Astrocyte of the hippocampus (primary cell): ENCODE data around the gene DCAF17.
A peak's percentile ranks its signal among the peaks of the same experiment; 100 is the strongest.
"Not testable (repeated sequence)": the region's sequence is repeated elsewhere in the genome, so short reads cannot be mapped to it uniquely, and the experiment has no call there.

Experiments used
- DNase-seq: peaks from one replicate; pipeline ENCODE4 v3.0.0; 2011; ENCODE audit warnings: low read depth, low spot score

DCAF17 gene

DNA sequence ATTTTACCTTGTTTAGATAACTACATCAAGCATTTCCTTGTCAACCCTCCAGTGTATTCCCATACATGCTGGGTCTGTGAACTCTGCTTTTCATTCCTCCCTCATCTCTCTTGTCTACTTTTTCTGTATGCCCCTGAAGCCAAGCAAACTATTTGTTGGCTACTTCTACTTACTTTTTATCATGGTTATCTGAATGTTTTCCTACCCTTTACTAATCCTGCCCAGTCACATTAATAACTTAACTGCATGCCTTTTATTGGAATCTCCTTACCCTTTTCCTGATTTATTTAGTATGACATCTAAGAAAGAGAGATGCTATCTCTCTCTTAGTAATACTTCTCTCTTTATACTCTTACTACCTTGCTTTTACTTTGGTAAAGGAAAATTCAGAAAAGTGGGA, 17.0 kb downstream of the DCAF17 start:
- no peak for DNase-seq

DNA sequence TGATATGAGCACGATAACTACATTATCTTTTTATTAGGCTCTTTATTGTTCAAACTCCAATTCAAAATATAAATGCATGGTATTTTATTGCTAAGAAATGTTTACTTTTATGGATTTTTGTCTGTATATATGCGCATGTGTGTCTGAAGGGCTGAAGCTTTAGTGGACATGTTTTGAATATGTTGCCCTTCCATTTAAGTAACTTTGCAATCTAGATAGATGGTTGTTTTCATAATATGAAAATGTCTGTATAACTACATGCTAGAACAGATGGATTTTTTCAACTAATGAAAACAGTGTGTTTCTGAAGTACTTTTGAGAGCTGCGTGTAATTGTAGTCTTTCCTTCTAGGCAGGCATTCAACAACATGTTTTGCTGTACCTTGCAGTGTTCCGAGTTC, 18.7 kb downstream of the DCAF17 start:
- DNase-seq = no peak

DNA sequence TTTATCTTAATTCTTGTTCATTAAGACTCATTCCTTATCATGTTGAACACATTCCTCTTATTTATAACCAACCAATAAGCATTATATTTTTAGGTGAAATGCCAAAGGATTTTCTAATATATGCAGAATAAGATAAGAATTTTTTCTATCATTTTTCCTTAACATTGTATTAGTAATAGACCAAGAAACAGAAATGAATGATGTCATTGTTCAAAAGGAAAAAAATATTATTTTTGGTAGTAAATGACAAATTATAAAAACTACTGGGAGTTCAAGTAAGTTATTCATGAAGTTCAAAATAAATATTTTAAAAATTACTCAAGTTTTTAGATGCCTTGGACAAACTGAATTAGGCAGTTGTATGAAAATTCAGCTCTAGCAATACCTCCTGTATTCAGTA, 25.5 kb downstream of the DCAF17 start:
- no peak for DNase-seq

DNA sequence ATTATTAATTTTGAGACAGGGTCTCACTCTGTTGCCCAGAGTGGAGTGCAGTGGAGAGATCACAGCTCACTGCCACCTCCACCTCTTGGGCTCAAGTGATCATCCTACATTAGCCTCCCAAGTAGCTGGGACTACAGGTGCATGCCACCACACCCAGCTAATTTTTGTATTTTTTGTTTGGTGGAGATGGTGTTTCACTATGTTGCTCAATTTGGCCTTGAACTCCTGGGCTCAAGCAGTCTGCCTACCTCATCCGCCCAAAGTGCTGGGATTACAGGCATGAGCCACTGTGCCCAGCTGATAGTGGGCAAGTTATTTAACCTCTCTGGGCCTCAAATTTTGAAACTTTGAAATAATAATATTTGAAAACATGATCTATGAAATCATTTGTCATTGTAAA, 26.5 kb downstream of the DCAF17 start:
- no peak for DNase-seq

DNA sequence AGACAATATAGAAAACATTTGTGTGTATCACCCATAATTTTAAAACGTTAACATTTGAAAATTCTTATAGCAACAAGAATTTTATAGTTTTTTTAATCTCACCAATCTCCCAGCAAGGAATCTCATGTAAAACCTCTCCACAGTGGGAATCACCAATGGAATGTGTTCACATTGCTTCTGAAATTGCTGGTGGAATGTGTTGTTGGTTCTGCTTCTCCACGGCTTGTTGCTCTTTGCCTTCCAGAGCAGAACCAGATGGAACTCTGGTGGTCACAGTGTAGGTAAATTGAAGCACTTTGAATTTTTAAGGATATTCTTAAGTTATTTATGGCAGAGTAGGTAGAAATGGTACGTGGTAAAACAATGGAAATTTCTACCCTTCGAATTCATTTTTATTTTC, 35.1 kb downstream of the DCAF17 start:
- peak; percentile 56 for DNase-seq

DNA sequence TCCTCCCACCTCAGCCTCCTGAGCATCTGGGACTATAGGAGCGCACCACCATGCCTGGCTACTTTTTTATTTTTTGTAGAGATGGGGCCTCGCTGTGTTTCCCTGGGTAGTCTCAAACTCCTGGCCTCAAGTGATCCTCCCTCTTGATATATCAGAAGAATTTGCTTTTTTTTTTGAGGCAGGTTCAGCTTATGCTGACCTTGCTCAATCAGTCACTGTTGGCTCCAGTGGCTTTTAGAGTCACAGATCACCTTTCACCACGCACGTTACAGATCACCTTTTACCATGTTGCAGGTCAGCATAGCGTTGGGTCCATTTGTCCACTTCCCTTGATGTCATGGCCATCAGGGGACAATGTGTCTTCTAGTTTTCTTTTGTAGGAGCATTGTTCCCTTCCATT, 36.1 kb downstream of the DCAF17 start:
- no peak for DNase-seq

DNA sequence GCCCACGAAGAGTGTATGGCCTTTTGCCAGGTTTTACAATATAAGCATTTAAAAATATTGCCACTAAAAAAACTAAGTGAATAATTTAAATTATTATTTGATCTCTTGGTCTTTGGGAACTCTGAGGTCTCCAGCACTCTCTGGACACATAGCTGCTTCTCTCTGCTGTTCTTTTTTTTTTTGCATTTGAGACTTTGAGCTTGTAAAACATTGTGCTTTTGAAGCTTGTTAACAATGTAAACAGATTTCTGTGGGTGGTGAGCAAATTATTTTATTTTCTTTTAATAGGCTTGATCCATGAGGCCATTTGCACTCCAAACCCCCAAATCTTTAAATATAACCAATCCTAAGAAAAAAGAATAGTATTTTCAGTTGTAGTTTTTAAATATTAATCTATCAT, 42.0 kb downstream of the DCAF17 start:
- DNase-seq = no peak

DNA sequence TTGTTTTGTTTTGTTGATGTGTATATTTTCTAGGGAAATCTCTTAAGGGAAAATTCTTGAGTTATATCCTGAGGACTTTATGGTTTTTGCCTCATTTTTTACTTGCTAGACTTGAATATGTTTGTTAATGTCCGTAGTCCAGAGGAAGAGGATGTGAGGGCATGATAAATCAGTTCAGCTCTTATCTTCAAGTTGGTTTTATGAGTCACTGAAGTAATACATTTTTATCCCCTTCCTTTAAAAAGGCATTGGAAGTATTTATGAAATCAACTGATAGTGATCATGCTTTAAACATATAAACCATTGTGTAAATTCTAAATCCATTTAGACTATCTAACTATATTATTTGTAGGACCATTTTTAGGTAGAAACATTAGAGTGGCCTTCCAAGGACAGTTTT, 44.3 kb downstream of the DCAF17 start:
- no peak for DNase-seq

DNA sequence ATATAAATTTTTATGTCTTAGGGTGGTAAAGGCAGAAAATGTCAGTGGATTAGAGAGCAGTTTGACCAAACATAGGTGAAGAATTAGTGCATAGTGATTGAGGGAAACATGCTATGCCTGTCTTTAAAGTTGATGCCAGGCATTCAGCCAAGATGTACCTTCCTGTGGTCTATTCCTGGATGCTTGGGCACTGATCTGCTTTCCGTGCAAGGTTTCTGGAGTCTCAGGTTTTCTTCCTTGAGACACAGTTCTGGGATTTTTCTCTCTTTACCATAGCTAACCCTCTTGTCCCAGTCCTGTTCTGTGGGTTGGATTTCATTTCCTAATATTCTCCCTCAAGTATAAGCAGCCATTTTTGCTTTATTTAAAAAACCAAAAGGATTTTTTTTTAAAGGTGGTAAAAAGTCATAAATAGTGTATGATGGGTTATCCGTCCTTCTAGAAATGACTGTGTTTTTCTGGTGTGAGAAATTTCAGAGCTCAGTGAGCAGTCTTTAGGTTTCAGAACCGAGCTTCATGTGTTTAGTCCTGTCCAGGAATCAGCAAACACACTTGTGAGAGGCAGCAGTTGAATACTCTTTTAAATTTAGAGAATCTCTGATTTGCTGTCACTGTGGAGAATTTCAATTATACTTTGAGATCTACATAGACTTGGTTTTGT, 45.3 kb downstream of the DCAF17 start:
- peak; percentile 72 for DNase-seq

DNA sequence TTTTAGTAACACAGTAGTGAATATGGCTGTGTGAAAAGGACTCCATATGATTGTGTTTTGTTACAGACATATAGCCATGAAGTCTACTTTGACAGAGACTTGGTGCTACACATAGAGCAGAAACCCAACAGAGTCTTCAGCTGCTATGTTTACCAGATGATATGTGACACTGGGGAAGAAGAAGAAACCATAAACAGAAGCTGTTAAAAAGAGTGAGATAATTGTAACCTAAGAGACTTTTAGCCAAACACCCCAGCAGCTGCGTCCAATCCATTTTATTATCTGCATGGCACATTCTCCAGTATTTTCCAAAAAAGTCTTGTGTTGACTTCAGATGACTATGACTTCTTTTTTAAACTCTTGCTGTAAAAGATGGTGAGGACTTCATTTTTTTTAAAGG, 46.9 kb downstream of the DCAF17 start:
- no peak for DNase-seq

DNA sequence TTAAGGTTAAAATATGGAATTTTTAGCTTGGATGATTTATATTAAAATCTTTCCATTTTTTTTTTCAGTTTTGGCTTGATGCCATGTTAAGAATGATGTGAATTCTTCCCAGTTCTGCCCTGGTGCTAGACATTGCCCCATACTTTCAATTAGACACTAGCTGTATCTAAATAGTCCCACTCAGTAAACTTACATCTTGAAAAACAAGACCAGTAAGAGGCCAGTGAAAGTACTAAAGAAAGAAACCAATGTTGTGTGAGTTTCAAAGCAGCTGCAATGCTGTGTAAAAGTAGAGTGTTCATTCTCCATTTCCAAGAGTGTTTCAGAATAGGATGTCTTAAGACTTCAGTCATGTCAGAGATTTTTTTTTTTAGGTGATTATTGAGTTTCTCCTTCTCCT, 48.3 kb downstream of the DCAF17 start:
- DNase-seq = no peak

DNA sequence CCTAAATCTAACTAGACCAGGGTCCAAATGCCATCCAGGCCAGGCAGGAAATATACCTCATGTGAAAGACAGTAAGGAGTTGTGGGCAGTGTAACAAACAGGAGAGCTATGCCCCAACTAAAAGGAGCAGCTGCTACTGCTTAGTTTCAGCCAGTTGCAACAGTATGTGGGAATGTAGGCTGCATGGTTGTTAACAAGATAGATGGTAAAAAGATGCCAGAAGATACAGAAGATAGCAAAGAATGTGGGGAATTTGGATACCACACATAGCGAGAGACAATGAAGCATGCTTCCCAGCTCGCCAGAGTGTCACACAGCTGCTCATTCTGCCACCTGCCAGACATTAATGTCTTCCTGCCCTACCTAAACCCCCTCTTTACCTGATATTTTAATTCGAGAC, 48.9 kb downstream of the DCAF17 start:
- peak; percentile 1 for DNase-seq

DNA sequence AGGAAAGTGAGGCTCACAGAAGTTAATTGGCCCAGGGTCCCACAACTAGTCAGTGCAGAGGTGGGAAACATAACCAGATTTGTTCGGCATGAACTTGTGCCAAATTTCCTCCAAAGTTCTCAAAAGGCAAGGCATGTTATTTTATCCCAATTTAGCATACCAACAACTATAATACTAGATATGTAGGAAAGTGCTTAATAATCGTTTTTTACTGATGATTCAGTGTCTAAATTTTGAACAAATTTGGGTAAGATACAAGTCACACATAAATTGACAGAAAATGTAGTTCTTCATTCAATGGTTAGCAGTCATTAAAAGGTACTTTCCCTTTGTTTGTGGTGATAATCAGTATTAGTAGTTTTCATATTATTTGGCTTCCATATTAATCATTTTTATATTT, 49.8 kb downstream of the DCAF17 start:
- no peak for DNase-seq

DNA sequence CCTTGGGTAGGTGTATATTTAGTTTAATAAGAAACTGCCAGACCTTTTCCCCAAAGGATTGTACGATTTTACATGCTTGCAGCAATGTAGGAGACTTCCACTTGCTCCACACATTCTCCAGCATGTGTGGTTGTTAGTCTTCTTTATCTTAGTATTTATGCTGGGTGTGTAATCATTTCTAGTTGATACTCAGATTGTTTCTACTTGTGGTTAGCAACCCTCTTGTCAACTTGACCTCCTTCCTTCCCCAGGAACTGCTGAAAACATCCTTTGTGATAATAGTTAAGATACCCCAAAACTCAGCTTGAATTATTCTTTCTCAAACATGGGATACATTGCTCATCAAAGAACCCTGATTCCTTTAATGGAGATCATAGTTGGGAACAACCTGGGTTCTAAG, 51.1 kb downstream of the DCAF17 start:
- no peak for DNase-seq

DNA sequence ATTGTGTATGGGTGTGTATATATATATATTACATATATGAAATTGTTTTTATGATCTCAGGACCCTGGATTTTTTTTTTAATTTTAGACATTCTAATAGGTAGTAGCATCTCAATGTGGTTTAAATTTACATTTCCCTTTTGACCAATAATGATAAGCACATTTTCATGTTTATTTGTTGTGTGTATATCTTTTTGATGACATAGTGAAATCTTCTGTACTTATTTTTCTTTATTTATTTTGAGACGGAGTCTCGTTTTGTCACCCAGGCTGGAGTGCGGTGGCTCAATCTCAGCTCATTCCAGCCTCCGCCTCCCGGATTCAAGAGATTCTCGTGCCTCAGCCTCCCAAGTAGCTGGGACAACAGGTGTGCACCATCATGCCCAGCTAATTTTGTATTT, 53.2 kb downstream of the DCAF17 start:
- no peak for DNase-seq

DNA sequence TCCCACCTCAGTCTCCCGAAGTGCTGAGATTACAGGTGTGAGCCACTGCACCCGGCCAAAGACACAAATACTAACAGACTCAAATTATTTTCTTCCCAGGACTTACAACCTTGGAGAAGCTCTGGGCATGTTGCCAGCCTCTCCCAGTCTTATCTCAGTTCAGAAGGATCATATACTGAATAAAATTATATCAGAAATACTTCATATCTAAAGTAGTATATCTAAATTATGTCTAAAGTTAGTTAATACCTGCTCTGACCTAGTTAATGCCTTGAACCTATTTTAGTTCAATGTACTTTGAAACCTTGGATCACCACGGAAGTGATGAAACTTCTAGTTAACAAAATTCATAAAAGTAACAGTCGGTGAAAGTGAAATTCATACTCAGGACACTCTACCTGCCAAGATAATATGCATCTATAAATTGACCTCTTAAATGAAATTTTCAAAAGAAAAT, 53.8 kb downstream of the DCAF17 start:
- no peak for DNase-seq

DNA sequence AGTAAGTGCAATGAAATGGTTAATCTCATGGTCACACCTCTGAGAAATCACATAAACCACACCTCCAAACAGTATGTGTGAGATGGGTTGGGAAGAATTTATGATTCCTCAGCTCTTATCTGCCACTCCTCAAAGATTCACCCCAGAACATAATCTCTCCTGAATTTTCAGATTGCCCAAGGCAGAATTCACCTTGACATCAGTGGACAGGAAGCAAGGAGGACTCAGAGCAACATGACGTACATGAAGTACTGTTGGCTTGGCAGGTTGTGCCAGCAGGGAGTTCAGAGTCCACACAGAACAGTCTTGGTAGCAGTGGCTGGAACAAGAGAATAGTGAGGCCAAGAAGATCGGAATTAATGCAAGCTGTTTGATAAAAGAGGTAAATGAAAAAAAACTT, 56.6 kb downstream of the DCAF17 start:
- DNase-seq = no peak

DNA sequence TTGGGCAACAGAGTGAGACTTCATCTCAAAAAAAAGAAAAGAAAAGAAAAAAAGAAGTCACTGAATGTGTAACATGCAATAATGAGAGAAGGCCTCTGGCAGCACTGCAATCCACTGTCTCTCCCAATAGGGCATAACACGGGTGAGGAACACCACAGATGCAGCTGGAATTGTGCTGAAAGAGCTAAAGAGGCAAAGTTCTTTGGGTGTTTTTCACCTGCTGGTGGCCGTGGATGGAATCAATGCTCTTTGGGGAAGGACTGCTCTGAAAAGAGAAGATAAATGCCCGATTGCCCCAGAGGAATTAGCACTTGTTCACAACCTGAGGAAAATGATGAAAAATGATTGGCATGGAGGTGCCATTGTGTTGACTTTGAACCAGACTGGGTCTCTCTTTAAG, 57.3 kb downstream of the DCAF17 start:
- DNase-seq = no peak

DNA sequence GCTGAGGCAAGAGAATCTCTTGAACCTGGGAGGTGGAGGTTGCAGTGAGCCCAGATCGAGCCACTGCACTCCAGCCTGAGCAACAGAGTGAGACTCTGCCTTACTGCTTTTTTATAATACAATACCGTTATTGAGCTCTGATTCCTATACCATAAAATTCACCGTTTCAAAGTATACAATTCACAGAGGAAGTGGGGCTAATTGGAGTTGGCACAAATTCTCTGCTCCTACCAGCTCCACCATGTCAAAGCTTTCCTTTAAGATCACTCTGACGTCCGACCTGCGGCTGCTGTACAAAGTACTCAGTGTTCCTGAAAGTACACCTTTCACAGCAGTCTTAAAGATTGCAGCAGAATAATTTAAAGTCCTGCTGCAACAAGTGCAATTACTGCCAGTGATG, 58.6 kb downstream of the DCAF17 start:
- DNase-seq = no peak

DNA sequence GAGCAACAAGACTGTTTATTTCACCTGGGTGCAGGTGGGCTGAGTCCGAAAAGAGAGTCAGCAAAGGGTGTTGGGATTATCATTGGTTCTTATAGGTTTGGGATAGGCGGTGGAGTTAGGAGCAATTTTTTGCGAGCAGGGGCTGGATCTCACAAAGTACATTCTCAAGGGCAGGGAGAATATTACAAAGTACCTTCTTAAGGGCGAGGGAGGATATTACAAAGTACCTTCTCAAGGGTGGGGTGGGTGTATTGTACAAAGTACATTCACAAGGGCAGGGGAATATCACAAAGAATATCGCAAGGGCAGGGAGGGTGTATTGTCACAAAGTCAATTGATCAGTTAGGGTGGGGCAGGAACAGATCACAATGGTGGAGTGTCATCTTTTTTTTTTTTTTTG, 63.6 kb downstream of the DCAF17 start:
- DNase-seq = not testable (repeated sequence)

DNA sequence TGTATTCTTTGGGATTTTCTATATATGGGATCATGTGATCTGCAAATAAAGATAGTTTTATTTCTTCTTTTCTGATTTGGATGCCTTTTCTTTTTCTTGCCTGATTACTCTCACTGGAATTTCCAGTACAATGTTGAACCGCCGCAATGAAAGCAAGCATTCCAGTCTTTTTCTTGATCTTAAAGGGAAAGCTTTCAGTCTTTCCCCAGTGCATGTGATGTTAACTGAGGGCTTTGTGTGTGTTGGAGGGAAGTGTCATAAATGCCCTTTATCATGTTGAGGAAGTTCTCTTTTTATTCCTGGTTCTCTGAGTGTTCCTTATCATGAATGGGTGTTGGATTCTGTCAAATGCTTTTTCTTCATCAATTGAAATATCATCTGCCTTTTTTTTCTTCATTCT, 71.3 kb downstream of the DCAF17 start:
- peak; percentile 69 for DNase-seq

DNA sequence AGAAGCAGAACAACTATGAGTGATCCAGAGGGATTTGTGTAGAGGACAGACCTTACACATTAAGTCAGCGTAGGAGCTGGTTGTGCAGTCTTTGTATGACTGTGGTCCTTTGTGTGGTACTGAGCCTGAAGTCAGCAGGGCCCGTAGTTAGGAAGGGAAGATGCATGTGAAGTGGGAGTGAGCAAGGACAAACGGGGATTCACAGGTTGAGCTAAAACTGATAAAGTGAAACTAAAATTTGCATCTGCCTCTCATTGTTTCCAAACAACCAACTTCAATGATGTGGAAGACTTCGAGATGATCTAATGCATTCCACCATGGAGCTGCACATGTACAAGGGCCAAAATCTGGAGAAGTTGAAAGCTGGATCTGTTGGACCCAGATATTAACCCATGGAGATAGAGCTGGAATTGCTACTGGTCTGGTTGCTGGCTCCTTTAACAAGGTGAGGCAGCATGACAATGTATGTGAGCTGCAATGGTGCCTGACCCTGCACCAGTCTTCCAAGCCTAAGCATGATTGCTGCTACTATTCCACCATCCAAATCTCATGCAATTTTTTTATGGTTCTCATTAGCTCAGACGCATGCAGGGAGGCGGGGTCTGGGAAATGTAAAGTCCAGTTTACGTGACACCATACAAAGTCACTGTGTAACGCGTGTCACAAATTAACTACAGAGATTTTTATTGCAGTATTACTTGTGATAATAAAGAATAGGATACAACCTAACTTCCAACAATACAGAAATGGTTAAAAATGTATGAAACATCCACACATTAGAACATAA, 76.1 kb downstream of the DCAF17 start:
- DNase-seq = no peak

DNA sequence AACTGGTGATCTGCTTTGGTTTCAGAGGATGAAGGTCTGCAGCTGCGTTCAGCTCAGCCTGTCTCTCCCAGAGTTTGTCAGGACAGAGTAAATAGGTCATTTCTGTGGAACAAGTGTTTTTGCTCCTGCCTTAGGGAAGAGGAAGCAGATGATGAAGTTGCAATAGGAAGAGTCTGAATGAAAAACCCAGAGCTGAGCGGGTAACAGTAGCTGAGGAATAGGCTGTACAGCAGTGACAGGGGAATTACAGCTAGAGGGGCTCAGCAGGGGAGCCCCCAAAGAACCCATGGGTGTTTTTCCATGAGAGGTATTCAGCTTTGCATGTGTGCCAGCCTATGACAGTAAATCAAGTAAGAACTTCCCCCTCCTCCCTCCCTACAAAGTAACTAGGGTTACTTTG, 78.0 kb downstream of the DCAF17 start:
- DNase-seq = no peak
